ES-I3 (cell line): ENCODE measurements around the gene HOMER1.

ENCODE experiments used
- H3K36me3 ChIP-seq: 2 replicates; pipeline ENCODE4 v1.6.1; 2013; ENCODE audit warnings: mild to moderate bottlenecking, low read length, control low read depth, moderate library complexity; ENCODE audit not compliant: insufficient read depth
- H3K4me1 ChIP-seq: 2 replicates; pipeline ENCODE4 v1.6.1; 2013; ENCODE audit warnings: mild to moderate bottlenecking, control low read depth, low read length; ENCODE audit not compliant: insufficient read depth
- H3K9ac ChIP-seq: 2 replicates; pipeline ENCODE4 v1.6.1; 2013; ENCODE audit warnings: low read depth, mild to moderate bottlenecking, low read length, moderate library complexity
- H3K9me3 ChIP-seq: 2 replicates; pipeline ENCODE4 v1.6.1; 2013; ENCODE audit warnings: mild to moderate bottlenecking, low read length, moderate library complexity; ENCODE audit not compliant: control insufficient read depth, insufficient read depth

Gene HOMER1

GRCh38 chr5:79513704-79514390, at the start of gene HOMER1:
Gene HOMER1, minus strand, starts transcription at chr5:79514134. Its CDS starts 1,360 bp downstream, at chr5:79512774.
- Histone ChIP-seq H3K4me1 (peaks cover 31% of the 10 kb centered on the region), H3K36me3 (no peaks in the 10 kb centered on the region), H3K9ac (peak within 1 kb of the TSS; percentile 73), H3K9me3 (no peaks in the 10 kb centered on the region)

DNA sequence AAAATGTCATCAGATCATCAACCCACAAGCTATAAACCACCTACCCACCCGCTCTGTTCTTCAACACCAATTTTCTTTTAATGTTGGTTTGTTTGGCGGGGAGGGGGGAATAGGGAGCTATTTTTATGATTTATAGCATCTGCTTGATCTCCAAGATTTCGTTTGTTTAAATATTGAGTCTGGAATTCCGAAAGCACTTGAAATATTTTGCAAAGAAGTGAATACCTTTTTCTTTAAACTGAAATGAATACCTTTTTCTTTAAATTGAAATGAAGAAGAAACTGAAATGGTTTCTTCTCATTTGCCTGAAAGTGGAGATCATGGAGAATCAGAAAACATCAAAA, 49.3 kb upstream of the HOMER1 start:
- Histone ChIP-seq H3K36me3 (no peaks in the 10 kb centered on the region), H3K9ac (no peak overlapping the region), H3K9me3 (no peaks in the 10 kb centered on the region), H3K4me1 (peaks cover 6% of the 10 kb centered on the region; the same call in 1 of the 2 replicates)

GRCh38 chr5:79562351-79563246, 48.7 kb upstream of the HOMER1 start:
- Histone ChIP-seq H3K4me1 (peaks cover 6% of the 10 kb centered on the region; the same call in 1 of the 2 replicates), H3K9me3 (no peaks in the 10 kb centered on the region), H3K9ac (no peak overlapping the region), H3K36me3 (no peaks in the 10 kb centered on the region)

- Histone ChIP-seq H3K36me3 (no peaks in the 10 kb centered on the region), H3K4me1 (peaks cover 6% of the 10 kb centered on the region; the same call in 1 of the 2 replicates), H3K9me3 (no peaks in the 10 kb centered on the region), H3K9ac (no peak overlapping the region)
These were observed 47.6 kb upstream of the HOMER1 start for GRCh38 chr5:79561525-79561893.

- peaks cover 6% of the 10 kb centered on the region; the same call in 1 of the 2 replicates for H3K4me1 ChIP-seq
- H3K36me3 ChIP-seq, result no peaks in the 10 kb centered on the region
- H3K9ac ChIP-seq, result no peak overlapping the region
- H3K9me3 ChIP-seq, result no peaks in the 10 kb centered on the region
These were observed 47.0 kb upstream of the HOMER1 start for GRCh38 chr5:79560771-79561524.

GRCh38 chr5:79555418-79555817, 41.5 kb upstream of the HOMER1 start:
- no peaks in the 10 kb centered on the region for H3K9me3 ChIP-seq
- H3K4me1 ChIP-seq, result no peaks in the 10 kb centered on the region
- no peak overlapping the region for H3K9ac ChIP-seq
- no peaks in the 10 kb centered on the region for H3K36me3 ChIP-seq

DNA sequence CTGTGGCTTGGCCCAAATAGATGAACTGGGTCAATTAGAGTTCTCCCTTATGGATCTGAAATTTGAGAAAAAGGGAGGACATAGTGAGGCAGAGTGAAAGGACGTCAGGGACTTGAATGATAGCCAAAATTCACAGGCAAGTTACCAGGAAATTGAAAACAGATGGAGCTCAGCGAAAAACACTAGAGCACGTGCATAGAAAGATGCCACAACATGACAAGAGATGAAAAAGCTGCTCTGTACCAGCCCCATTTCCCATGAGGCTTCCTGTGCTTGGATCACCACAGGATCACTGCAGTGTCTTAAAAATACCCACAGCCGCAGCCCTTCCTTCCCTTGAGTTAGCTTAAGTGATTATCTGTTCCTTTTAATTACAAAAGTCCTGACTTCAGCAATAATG, 39.0 kb upstream of the HOMER1 start:
- Histone ChIP-seq H3K9ac (no peak overlapping the region), H3K9me3 (no peaks in the 10 kb centered on the region)

GRCh38 chr5:79547982-79548381, 34.0 kb upstream of the HOMER1 start:
- H3K4me1 ChIP-seq, result no peaks in the 10 kb centered on the region
- H3K9ac ChIP-seq, result no peak overlapping the region
- H3K36me3 ChIP-seq, result no peaks in the 10 kb centered on the region
- H3K9me3 ChIP-seq, result no peaks in the 10 kb centered on the region

More for the DNA sequence above, 39.0 kb upstream of the HOMER1 start:
- Histone ChIP-seq H3K36me3 (no peaks in the 10 kb centered on the region), H3K4me1 (no peaks in the 10 kb centered on the region)

- Histone ChIP-seq H3K9me3 (no peaks in the 10 kb centered on the region), H3K4me1 (no peaks in the 10 kb centered on the region), H3K9ac (no peak overlapping the region), H3K36me3 (no peaks in the 10 kb centered on the region)
These were observed 33.5 kb upstream of the HOMER1 start for GRCh38 chr5:79547429-79547822.

DNA sequence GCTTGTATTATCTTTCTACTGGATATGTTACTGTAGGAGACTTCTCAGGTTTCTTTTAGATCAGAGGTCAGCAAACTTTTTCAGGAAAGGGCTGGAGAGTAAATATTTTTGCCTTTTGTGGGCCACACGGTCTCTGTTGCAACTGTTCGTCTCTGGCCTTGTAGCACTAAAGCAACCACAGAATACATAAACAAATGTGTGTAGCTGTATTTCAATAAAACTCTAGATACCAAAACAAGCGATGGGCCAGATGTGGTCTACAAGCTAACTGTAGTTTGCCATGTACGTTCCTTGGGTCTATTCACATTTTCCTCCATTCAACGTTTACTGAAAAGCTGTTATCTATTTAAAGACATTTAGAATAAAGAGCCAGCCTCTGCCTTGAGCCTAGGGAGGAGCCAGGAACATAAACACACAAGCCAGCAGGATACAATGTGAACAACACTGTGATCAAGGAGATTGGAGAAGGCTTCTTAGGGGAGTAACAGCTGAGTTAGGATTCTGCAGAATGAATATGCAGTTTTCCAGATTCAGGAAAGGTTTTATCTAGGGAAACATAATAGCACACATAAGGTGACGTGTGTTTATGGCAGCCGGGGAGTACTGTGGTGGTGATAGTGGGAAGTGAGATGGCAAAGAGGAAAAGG, 33.0 kb upstream of the HOMER1 start:
- Histone ChIP-seq H3K36me3 (no peaks in the 10 kb centered on the region), H3K9me3 (no peaks in the 10 kb centered on the region), H3K4me1 (no peaks in the 10 kb centered on the region), H3K9ac (no peak overlapping the region)

GRCh38 chr5:79544131-79544530, 30.2 kb upstream of the HOMER1 start:
- no peak overlapping the region for H3K9ac ChIP-seq
- no peaks in the 10 kb centered on the region for H3K4me1 ChIP-seq
- H3K36me3 ChIP-seq, result no peaks in the 10 kb centered on the region
- H3K9me3 ChIP-seq, result no peaks in the 10 kb centered on the region

DNA sequence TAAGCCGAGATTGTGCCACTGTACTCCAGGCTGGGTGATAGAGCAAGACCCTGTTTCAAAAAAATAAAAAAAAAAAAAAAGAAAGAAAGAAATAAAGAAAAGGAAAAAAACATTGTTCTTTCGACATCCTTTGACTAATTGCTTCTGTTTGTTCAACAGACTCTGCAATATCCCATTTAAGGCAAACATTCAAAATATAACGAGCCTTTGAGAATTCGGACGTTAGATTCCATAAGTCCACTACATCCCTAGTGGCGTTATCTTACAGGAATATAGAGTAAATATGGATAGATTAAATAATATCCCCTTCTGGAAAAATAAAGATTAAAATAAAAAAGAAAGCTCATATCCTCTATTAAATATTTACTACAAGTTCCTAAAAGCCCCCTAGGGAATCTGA, 27.0 kb upstream of the HOMER1 start:
- H3K4me1 ChIP-seq, result no peaks in the 10 kb centered on the region
- H3K9me3 ChIP-seq, result no peaks in the 10 kb centered on the region

GRCh38 chr5:79536193-79536906, 22.4 kb upstream of the HOMER1 start:
- H3K9me3 ChIP-seq, result no peaks in the 10 kb centered on the region
- H3K9ac ChIP-seq, result no peak overlapping the region
- H3K4me1 ChIP-seq, result no peaks in the 10 kb centered on the region
- H3K36me3 ChIP-seq, result no peaks in the 10 kb centered on the region

More for the DNA sequence above, 27.0 kb upstream of the HOMER1 start:
- Histone ChIP-seq H3K9ac (no peak overlapping the region), H3K36me3 (no peaks in the 10 kb centered on the region)
